ENCODE data around the gene TTLL6. TPM values are rescaled to one million over a fixed set of nuclear protein-coding genes. Genes with fewer than 3 reads are reported as not detected.

TTLL6 gene
- total and polyA plus RNA-seq, 2 of the 8 experiments (the other 6 are each of a cell fraction or from before 2014, with no cell fraction given) = 2.6 to 4.3 TPM

DNA sequence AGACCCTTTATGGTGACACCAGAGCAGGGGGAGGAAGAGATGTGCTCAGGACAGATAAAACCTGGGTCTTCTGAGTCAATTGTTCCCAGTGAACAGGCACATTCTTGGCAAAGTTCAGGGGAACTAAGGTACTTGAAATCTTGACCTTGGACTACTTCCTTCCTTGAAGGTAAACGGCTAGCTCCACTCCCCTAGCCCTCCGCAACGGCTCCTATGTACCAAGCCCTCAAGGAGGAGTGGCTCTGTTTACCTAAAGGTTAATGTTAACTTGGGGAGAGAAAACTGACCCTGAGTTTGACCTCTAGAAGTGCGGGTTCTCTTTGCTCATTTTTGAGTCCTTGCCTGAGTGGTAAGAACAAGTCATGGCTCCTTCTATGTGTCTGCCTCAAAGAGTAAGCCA is 7.8 kb downstream of the TTLL6 start:
- no peak overlapping the region for H2AK5ac ChIP-seq (ENCODE audit: low read depth, low read length)
- H2AFZ ChIP-seq (ENCODE audit: low read length) = no peak overlapping the region
- H3K27ac ChIP-seq (ENCODE audit: low read depth, low read length) = no peak overlapping the region
- H3K23me2 ChIP-seq (ENCODE audit: low read depth, low read length) = no peaks in the 10 kb centered on the region
- H3K4me1 ChIP-seq (replicated peaks in 1 of 4; ENCODE audit: control insufficient read depth in 3 of 4, insufficient read depth in 4 of 4, low read length in 3 of 4) = peaks cover 0 to 4% (median 0%) of the 10 kb centered on the region in 4 experiments; a peak in 3 of 7 replicates
- H3K36me3 ChIP-seq (ENCODE audit: control insufficient read depth in 2 of 4, insufficient read depth in 4 of 4, low read length in 3 of 4) = no peaks in the 10 kb centered on the region
- H2BK12ac ChIP-seq (ENCODE audit: low read depth, low read length) = no peak overlapping the region
- H4K91ac ChIP-seq (replicated peaks; ENCODE audit: insufficient read length, low read length) = no peak overlapping the region
- H3K56ac ChIP-seq (replicated peaks; ENCODE audit: insufficient read length, low read depth, low read length) = no peak overlapping the region
- H2BK20ac ChIP-seq (ENCODE audit: low read length) = no peak overlapping the region
- DNase-seq (ENCODE audit: low read depth in 1 of 2, low spot score in 2 of 2) (no peak), FAIRE-seq (no peak)
- no peak overlapping the region for H3K14ac ChIP-seq (ENCODE audit: insufficient read length)
- H3K79me2 ChIP-seq (ENCODE audit: control insufficient read depth in 1 of 2, insufficient read depth in 2 of 2, low read length in 2 of 2) = no peaks in the 10 kb centered on the region
- CTCF ChIA-PET (ENCODE audit: partially characterized antibody) = interaction anchor here (0.7 to 88.5 kb wide), 4 partner anchors 10 to 131 kb away, joined by 3 to 2590 read pairs (median 4); partner anchors contain the start of gene ATP5MC1
- no peaks in the 10 kb centered on the region for H3K9me3 ChIP-seq (ENCODE audit: insufficient read depth in 2 of 2, low read depth in 1 of 2, low read length in 1 of 2)
- H3K18ac ChIP-seq (ENCODE audit: extremely low read depth, low read length) = no peak overlapping the region
- H4K8ac ChIP-seq (ENCODE audit: extremely low read depth, insufficient read depth, low read length) = no peak overlapping the region
- no peaks in the 10 kb centered on the region for H3K79me1 ChIP-seq (ENCODE audit: low read depth, low read length)
- no peak overlapping the region for H3K23ac ChIP-seq (ENCODE audit: insufficient read length)
- no peak overlapping the region for H3K9ac ChIP-seq (replicated peaks in 1 of 4; ENCODE audit: extremely low read depth in 1 of 4, low read depth in 3 of 4, low read length in 3 of 4)
- H3K27me3 ChIP-seq (replicated peaks in 1 of 4; ENCODE audit: control insufficient read depth in 3 of 4, extremely low read depth in 1 of 4, insufficient read depth in 3 of 4, low read length in 3 of 4) = no peaks in the 10 kb centered on the region
- no peak overlapping the region for H2BK5ac ChIP-seq (ENCODE audit: low read depth, low read length)
- no peak overlapping the region for H3K4ac ChIP-seq (replicated peaks; ENCODE audit: insufficient read length, low read depth, low read length)
- no peak overlapping the region for H2BK120ac ChIP-seq (replicated peaks; ENCODE audit: low read depth, low read length)
- no peaks in the 10 kb centered on the region for H4K20me1 ChIP-seq (replicated peaks in 1 of 2; ENCODE audit: control insufficient read depth in 1 of 2, insufficient read depth in 2 of 2, low read length in 2 of 2)
- H3K4me3 ChIP-seq (ENCODE audit: extremely low read depth in 1 of 4, insufficient read depth in 2 of 4, low read depth in 3 of 4, low read length in 4 of 4) = no peak overlapping the region
- POLR2A ChIA-PET (ENCODE audit: partially characterized antibody) = interaction anchor here (1.1 kb wide), 1 partner anchor 9 kb away, joined by 4 read pairs; no protein-coding TSS in a partner anchor
- H2BK15ac ChIP-seq (ENCODE audit: low read length) = no peak overlapping the region
- no peak overlapping the region for H3K4me2 ChIP-seq (ENCODE audit: insufficient read depth in 1 of 2, low read depth in 2 of 2, low read length in 2 of 2)
- H4K5ac ChIP-seq (ENCODE audit: insufficient read length, low read depth, low read length) = no peak overlapping the region
- 92% methylated on average over 4 of the region's 4 CpGs; no CpG with 5 or more reads in 1 of the 2 experiments for WGBS, 2 experiments (ENCODE audit: extremely low coverage in 1 of 2, insufficient coverage in 1 of 2, insufficient read length in 1 of 2, insufficient replicate concordance in 2 of 2, low coverage in 1 of 2, low lambda C conversion rate in 2 of 2, missing lambda C conversion rate in 1 of 2)
- TF ChIP-seq CTBP2 (IDR thresholded peaks at IDR 0.05; ENCODE audit: borderline replicate concordance, insufficient read depth, insufficient read length, low read length) (no peak), SP2 (IDR thresholded peaks at IDR 0.05; ENCODE audit: low read length) (no peak), YY1 (IDR thresholded peaks at IDR 0.05; ENCODE audit: low read depth, low read length) (no peak), MAFK (IDR thresholded peaks at IDR 0.05; ENCODE audit: low read depth, low read length) (no peak), TAF1 (IDR thresholded peaks at IDR 0.05; ENCODE audit: low read depth, low read length) (no peak), CEBPB (IDR thresholded peaks at IDR 0.05; ENCODE audit: low read depth, low read length) (no peak), SUZ12 (IDR thresholded peaks at IDR 0.05; ENCODE audit: low read length) (no peak), BCL11A (IDR thresholded peaks at IDR 0.05; ENCODE audit: low read depth in 2 of 2, low read length in 2 of 2) (no peak), RNF2 (IDR thresholded peaks at IDR 0.05; ENCODE audit: borderline replicate concordance, low read depth, low read length, missing control alignments, poor library complexity, severe bottlenecking) (no peak), BACH1 (IDR thresholded peaks at IDR 0.05; ENCODE audit: low read length) (no peak), SIN3A (conservative IDR thresholded peaks at IDR 0.05 in 1 of 2, IDR thresholded peaks at IDR 0.05 in 1 of 2; ENCODE audit: low read depth in 1 of 2, low read length in 2 of 2) (no peak), EGR1 (IDR thresholded peaks at IDR 0.05; ENCODE audit: borderline replicate concordance, low read depth, low read length) (no peak), RAD21 (IDR thresholded peaks at IDR 0.05 in 1 of 2, conservative IDR thresholded peaks at IDR 0.05 in 1 of 2; ENCODE audit: low read depth in 2 of 2, low read length in 2 of 2) (no peak), POLR2A (IDR thresholded peaks at IDR 0.05; ENCODE audit: control extremely low read depth in 1 of 2, low read depth in 2 of 2, low read length in 2 of 2) (no peak)
